Measurements from ENCODE around the gene MEIS3. TPM values are rescaled to one million over a fixed set of nuclear protein-coding genes. Genes with fewer than 3 reads are reported as not detected.
A peak's percentile ranks its signal among the peaks of the same experiment; 100 is the strongest.

MEIS3 gene
- total RNA-seq, 3 donors from 2014 or later = 2.1 to 11.6 (median 4.2) TPM

GRCh38 chr19:47447470-47448359, 28.4 kb upstream of the MEIS3 start:
- peak; percentile 53 to 63 (median 58) for DNase-seq
- no peak for TF ChIP-seq CTCF (IDR thresholded peaks at IDR 0.05)
- H3K4me1 ChIP-seq (ENCODE audit: low read depth) = peaks cover 9% of the 10 kb centered on the region
- intact Hi-C loops (cut with DNase I, micrococcal nuclease) = no loop called here
- no peaks in the 10 kb centered on the region for H3K36me3 ChIP-seq (ENCODE audit: low read depth)
- ATAC-seq = peak; percentile 81
- H3K9me3 ChIP-seq = no peaks in the 10 kb centered on the region
- H3K4me3 ChIP-seq = no peak overlapping the region

GRCh38 chr19:47446534-47447469, 27.5 kb upstream of the MEIS3 start:
- Histone ChIP-seq H3K4me1 (ENCODE audit: low read depth) (peaks cover 9% of the 10 kb centered on the region), H3K36me3 (ENCODE audit: low read depth) (no peaks in the 10 kb centered on the region), H3K9me3 (no peaks in the 10 kb centered on the region), H3K4me3 (no peak overlapping the region)
- ATAC-seq (peak; percentile 75), DNase-seq (peak; percentile 39 to 64 (median 63))
- intact Hi-C loops (cut with DNase I, micrococcal nuclease) = no loop called here
- TF ChIP-seq CTCF (IDR thresholded peaks at IDR 0.05) = no peak

- DNase-seq (peak; percentile 51 to 76 (median 55)), ATAC-seq (peak; percentile 62)
- intact Hi-C loops (cut with DNase I, micrococcal nuclease) = no loop called here
- H3K4me1 ChIP-seq (ENCODE audit: low read depth) = peaks cover 9% of the 10 kb centered on the region
- H3K36me3 ChIP-seq (ENCODE audit: low read depth) = no peaks in the 10 kb centered on the region
- H3K4me3 ChIP-seq = no peak overlapping the region
- no peak for TF ChIP-seq CTCF (IDR thresholded peaks at IDR 0.05)
- H3K9me3 ChIP-seq = no peaks in the 10 kb centered on the region
Observed at GRCh38 chr19:47445937-47446402, 26.6 kb upstream of the MEIS3 start.

- H3K4me1 ChIP-seq (ENCODE audit: low read depth) = peaks cover 9% of the 10 kb centered on the region
- no peak for TF ChIP-seq CTCF (IDR thresholded peaks at IDR 0.05)
- DNase-seq = no peak
- intact Hi-C loops (cut with DNase I, micrococcal nuclease) = no loop called here
- no peak for ATAC-seq
- H3K4me3 ChIP-seq = no peak overlapping the region
- no peaks in the 10 kb centered on the region for H3K9me3 ChIP-seq
- no peaks in the 10 kb centered on the region for H3K36me3 ChIP-seq (ENCODE audit: low read depth)
Observed at GRCh38 chr19:47445527-47445926, 26.2 kb upstream of the MEIS3 start.

GRCh38 chr19:47444388-47444821, 25.1 kb upstream of the MEIS3 start:
- H3K4me1 ChIP-seq (ENCODE audit: low read depth) = peaks cover 9% of the 10 kb centered on the region
- H3K9me3 ChIP-seq = no peaks in the 10 kb centered on the region
- no peak overlapping the region for H3K4me3 ChIP-seq
- no peak for TF ChIP-seq CTCF (IDR thresholded peaks at IDR 0.05)
- DNase-seq (no peak), ATAC-seq (no peak)
- intact Hi-C loops (cut with DNase I, micrococcal nuclease) = no loop called here
- H3K36me3 ChIP-seq (ENCODE audit: low read depth) = no peaks in the 10 kb centered on the region

Measured in mucosa of descending colon (tissue), 3 donors.